Endothelial cell (in vitro differentiated cells): ENCODE data around the gene FOXJ3. TPM values are rescaled to one million over a fixed set of nuclear protein-coding genes. Genes with fewer than 3 reads are reported as not detected.
A peak's percentile ranks its signal among the peaks of the same experiment; 100 is the strongest.

Source experiments
- DNase-seq: peaks from one replicate; pipeline ENCODE4 v3.0.0; 2021; ENCODE audit warnings: low spot score
- H3K27ac Mint-ChIP-seq: one replicate; pipeline ENCODE4 v1.8.0; 2021; ENCODE audit warnings: mixed read lengths, inconsistent platforms; ENCODE audit not compliant: unreplicated experiment
- H3K27me3 Mint-ChIP-seq: one replicate; pipeline ENCODE4 v1.8.0; 2021; ENCODE audit warnings: mild to moderate bottlenecking, moderate library complexity, mixed read lengths, inconsistent platforms; ENCODE audit not compliant: unreplicated experiment
- H3K36me3 Mint-ChIP-seq: one replicate; pipeline ENCODE4 v1.8.0; 2021; ENCODE audit warnings: mild to moderate bottlenecking, low read depth, mixed read lengths, inconsistent platforms; ENCODE audit not compliant: unreplicated experiment
- H3K4me1 Mint-ChIP-seq: one replicate; pipeline ENCODE4 v1.8.0; 2021; ENCODE audit warnings: mild to moderate bottlenecking, mixed read lengths, inconsistent platforms; ENCODE audit not compliant: unreplicated experiment
- H3K4me3 Mint-ChIP-seq: one replicate; pipeline ENCODE4 v1.8.0; 2021; ENCODE audit warnings: mild to moderate bottlenecking, mixed read lengths, inconsistent platforms; ENCODE audit not compliant: unreplicated experiment
- H3K9me3 Mint-ChIP-seq: one replicate; pipeline ENCODE4 v1.8.0; 2021; ENCODE audit warnings: mixed read lengths, inconsistent platforms; ENCODE audit not compliant: unreplicated experiment
- CTCF ChIP-seq: fragments of 200-600 bp; sonication (generic); IDR thresholded peaks from one replicate; pipeline ENCODE4 v1.5.0; 2021; ENCODE audit warnings: antibody characterized with exemption; ENCODE audit not compliant: unreplicated experiment
- long read RNA-seq: library from polyadenylated mRNA; unstranded; transcript quantifications from one replicate; pipeline ENCODE4 v2.0.0, GENCODE V29; 2020; ENCODE audit not compliant: unreplicated experiment
- total RNA-seq: library from RNA; stranded (reverse); fragmentation: NEBNext Ultra II Directional; extraction: Animal tissue kit (Norgen Biotek cat#: 25700); gene quantifications from one replicate; pipeline ENCODE4 v1.2.1, GENCODE V29; 2021; ENCODE audit not compliant: unreplicated experiment

The FOXJ3 gene
- total RNA-seq, result 65.9 TPM
- long read RNA-seq, partial matches to known transcripts, result 2 of 3 reads
- long read RNA-seq, other reads (novel, unspliced or antisense), result 1 of 3 reads

GRCh38 chr1:42335050-42335808, at the start of gene FOXJ3:
Gene FOXJ3 (minus strand): TSS chr1:42335235. CDS start chr1:42311093, 24,142 bp downstream.
- H3K9me3 Mint-ChIP-seq, result no peaks in the 10 kb centered on the region
- H3K4me3 Mint-ChIP-seq, result peak within 1 kb of the TSS; percentile 99
- TF ChIP-seq CTCF, result no peak
- H3K27me3 Mint-ChIP-seq, result peaks cover 7% of the 10 kb centered on the region
- peak; percentile 93 for DNase-seq
- H3K4me1 Mint-ChIP-seq, result peaks cover 45% of the 10 kb centered on the region
- H3K27ac Mint-ChIP-seq, result peak within 1 kb of the TSS; percentile 99
- H3K36me3 Mint-ChIP-seq, result no peaks in the 10 kb centered on the region

- DNase-seq, result no peak
- H3K27me3 Mint-ChIP-seq, result peaks cover 7% of the 10 kb centered on the region
Observed at GRCh38 chr1:42381280-42381673, 46.2 kb upstream of the FOXJ3 start.

GRCh38 chr1:42380586-42381279, 45.7 kb upstream of the FOXJ3 start, which contains the start of gene RIMKLA:
Gene RIMKLA (plus strand): TSS chr1:42380792. CDS start chr1:42380935, 143 bp downstream.
- peak; percentile 40 for DNase-seq
- Mint-ChIP-seq H3K27ac (no peak within 1 kb of the TSS), H3K9me3 (no peaks in the 10 kb centered on the region), H3K4me3 (peak within 1 kb of the TSS; percentile 87), H3K36me3 (no peaks in the 10 kb centered on the region), H3K27me3 (peaks cover 7% of the 10 kb centered on the region), H3K4me1 (peaks cover 5% of the 10 kb centered on the region)
- no peak for TF ChIP-seq CTCF

More at GRCh38 chr1:42381280-42381673, 46.2 kb upstream of the FOXJ3 start:
- no peak for TF ChIP-seq CTCF
- no peak overlapping the region for H3K27ac Mint-ChIP-seq
- H3K4me3 Mint-ChIP-seq, result peak overlapping the region; percentile 77
- H3K36me3 Mint-ChIP-seq, result no peaks in the 10 kb centered on the region
- peaks cover 5% of the 10 kb centered on the region for H3K4me1 Mint-ChIP-seq
- no peaks in the 10 kb centered on the region for H3K9me3 Mint-ChIP-seq

GRCh38 chr1:42379794-42380585, 45.0 kb upstream of the FOXJ3 start:
- Mint-ChIP-seq H3K36me3 (no peaks in the 10 kb centered on the region), H3K4me1 (peaks cover 5% of the 10 kb centered on the region), H3K27me3 (peaks cover 7% of the 10 kb centered on the region), H3K4me3 (peak overlapping the region; percentile 87), H3K27ac (no peak overlapping the region), H3K9me3 (no peaks in the 10 kb centered on the region)
- no peak for TF ChIP-seq CTCF
- peak; percentile 23 for DNase-seq
